Fibroblast of villous mesenchyme (primary cell): ENCODE measurements around the gene MKX. TPM values are rescaled to one million over a fixed set of nuclear protein-coding genes. Genes with fewer than 3 reads are reported as not detected.

Experiments used
- DNase-seq: peaks from one replicate; pipeline ENCODE4 v3.0.0-alpha.2; 2010; ENCODE audit warnings: low read depth
- H3K4me3 ChIP-seq: 2 replicates; pipeline ENCODE4 v1.5.1; 2011; ENCODE audit warnings: low read depth, mild to moderate bottlenecking, low read length
- total RNA-seq: library from RNA; depleted of rRNA; stranded (reverse); fragments of >200 nt; gene quantifications from 2 replicates; pipeline ENCODE4 v1.2.3, GENCODE V29; 2012
- TF ChIP-seq, protein P1 (sequence below): IDR thresholded peaks from 2 replicates; pipeline ENCODE4 v1.5.1; 2012; ENCODE audit warnings: low read depth, mild to moderate bottlenecking, low read length; ENCODE audit not compliant: insufficient read depth

Gene MKX
- total RNA-seq, 1 donor = 6.9 TPM

DNA sequence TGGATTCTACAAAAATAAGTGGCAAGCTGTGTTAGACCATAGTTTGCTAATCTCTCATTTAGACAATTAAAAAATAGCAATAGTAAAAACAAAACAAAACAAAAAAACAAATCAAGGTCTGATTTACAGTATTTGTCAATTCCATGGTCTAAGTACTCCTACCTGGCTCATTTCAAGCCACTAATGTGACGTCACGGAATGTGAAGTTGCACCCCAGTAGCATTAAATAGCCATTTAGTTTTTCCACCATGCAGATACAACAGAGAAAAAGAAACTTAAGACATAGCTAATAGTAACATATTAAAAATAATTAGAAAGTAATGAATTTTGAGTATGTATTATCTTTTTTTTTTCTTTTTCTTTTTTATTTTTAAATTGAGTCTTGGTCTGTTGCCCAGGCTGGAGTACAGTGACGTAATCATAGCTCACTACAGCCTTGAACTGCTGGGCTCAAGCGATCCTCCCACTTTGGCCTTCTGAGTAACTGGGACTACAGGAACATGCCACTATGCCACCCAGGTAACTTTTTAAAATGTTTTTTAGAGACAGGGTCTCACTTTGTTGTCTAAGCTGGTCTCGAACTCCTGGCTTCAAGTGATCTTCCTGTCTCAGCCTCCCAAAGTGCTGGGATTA lies 101.2 kb downstream of the MKX start:
- no peak for DNase-seq
- no peak overlapping the region for H3K4me3 ChIP-seq
- TF ChIP-seq, protein P1, sequence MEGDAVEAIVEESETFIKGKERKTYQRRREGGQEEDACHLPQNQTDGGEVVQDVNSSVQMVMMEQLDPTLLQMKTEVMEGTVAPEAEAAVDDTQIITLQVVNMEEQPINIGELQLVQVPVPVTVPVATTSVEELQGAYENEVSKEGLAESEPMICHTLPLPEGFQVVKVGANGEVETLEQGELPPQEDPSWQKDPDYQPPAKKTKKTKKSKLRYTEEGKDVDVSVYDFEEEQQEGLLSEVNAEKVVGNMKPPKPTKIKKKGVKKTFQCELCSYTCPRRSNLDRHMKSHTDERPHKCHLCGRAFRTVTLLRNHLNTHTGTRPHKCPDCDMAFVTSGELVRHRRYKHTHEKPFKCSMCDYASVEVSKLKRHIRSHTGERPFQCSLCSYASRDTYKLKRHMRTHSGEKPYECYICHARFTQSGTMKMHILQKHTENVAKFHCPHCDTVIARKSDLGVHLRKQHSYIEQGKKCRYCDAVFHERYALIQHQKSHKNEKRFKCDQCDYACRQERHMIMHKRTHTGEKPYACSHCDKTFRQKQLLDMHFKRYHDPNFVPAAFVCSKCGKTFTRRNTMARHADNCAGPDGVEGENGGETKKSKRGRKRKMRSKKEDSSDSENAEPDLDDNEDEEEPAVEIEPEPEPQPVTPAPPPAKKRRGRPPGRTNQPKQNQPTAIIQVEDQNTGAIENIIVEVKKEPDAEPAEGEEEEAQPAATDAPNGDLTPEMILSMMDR = no peak

DNA sequence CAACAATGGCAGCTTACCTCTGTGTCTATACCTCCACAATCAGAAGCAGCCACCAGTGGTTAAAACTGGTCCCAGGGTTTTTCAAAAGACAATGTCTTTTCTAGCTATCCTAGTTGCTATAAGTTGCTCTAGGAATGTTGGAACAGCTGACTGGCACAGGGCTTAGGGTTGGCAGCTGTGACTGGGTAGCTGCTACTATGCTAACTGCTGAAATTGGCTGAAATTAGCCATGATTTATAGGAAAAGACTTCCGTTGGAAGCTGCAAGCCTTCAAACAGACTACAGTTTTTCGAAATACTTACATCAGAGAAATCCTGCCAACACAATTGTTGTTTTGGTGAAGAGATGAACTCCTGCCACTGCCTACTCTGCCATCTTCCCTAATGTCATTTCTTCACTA lies 102.3 kb downstream of the MKX start:
- DNase-seq = no peak
- TF ChIP-seq, protein P1 = no peak
- no peak overlapping the region for H3K4me3 ChIP-seq

DNA sequence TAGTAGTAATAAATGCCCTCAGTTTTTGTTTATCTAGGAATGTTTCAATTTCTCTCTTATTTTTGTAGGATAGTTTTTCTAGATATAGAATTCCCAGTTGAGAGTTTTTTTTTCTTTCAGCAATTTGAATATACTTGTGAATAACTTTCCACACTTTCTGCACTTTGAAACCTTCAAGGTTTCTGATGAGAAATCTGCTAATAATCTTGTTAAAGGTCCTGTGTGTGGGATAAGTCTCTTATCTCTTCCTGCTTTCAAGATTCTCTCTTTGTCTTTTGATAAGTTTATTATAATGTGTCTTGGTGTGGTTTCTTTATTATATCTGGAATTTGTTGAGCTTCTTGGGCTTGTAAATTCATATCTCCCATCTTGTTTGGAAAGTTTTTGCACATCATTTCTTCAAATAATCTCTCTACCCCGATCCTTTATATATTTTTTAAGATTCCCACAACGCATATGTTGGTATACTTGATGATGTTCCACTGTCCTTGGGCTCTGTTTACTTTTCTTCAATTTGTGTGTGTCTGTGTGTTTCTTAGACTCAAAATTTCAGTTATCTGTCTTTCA lies 103.5 kb downstream of the MKX start:
- H3K4me3 ChIP-seq = no peak overlapping the region
- DNase-seq = no peak
- TF ChIP-seq, protein P1 = no peak

DNA sequence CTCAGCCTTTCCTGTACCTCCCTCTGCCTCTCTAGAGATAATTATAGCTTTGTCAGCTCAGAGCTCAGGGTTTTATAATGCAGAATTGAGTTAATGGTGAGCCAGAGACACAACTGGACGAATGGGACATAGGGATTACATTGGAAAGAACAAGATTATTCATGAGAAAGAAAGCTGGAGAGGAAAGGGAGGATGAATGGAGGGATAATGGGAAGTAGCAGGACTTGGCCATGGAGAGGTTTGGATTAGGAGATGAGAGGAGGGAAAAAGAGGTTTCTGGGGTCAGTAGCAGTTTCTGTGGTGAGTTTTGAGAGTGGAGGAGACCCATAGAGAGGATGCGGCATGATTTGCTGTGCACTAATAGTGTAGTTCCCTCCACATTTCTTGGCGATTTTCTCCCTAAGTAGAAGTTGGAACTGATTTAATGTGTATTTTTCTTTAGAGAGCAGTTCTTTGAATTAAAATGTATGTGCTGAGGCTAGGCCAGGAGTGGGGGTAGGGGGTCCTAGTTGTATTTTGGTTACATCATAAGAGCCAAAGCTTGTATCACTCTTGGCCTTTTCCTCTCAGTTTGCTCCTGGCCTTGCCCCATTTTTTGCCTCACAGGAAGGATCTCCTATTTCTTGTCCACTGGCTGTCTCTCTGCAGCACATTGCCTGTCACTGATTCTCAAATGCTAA lies 107.4 kb downstream of the MKX start:
- DNase-seq = no peak
- TF ChIP-seq, protein P1 = no peak
- H3K4me3 ChIP-seq = no peak overlapping the region

DNA sequence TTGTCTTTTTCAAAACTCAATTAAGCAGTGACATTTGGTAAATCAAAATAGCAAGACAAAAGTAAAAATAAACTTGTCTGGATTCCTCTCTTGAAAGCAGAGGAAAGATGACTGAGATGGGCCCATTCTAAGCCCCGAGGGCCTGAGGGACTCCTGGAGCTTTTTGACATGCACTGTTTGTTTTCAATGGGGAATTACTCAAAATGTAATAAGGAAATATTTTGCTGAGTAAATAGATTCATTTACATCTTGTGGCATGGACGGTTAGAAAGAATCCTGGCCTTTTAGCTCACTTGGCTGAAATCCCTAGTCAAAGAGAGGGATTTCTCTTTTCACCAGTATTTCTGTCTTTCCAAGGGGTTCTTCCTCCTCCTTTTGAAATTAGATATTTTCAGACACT lies 108.0 kb downstream of the MKX start:
- peak; percentile 28 for DNase-seq
- no peak overlapping the region for H3K4me3 ChIP-seq
- TF ChIP-seq, protein P1 = no peak

DNA sequence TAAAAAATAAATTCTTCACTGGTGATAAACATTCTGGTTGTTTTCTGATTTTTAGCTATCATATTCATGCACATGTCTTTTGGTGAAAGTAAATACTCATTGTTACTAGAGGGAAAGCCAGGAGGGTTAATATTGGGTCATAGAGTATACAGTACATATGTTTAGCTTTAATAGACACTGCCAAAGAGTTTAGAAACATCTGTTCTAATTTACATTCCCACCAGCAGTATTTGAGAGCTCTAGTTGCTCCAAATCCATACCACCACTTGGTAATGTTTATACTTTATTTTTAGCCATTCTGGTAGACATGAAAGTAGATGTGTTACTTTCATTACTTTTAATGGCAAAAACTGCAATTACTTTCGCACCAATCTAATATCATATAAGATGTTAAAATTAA lies 108.8 kb downstream of the MKX start:
- TF ChIP-seq, protein P1 = no peak

More for the DNA sequence above, 108.8 kb downstream of the MKX start:
- H3K4me3 ChIP-seq = no peak overlapping the region
- no peak for DNase-seq
